IMR-90 (cell line): Measurements from ENCODE around the gene WSB1. TPM values are rescaled to one million over a fixed set of nuclear protein-coding genes. Genes with fewer than 3 reads are reported as not detected.

Source experiments
- ATAC-seq: fragments of 200-7000 bp; cut with Tn5 transposase; 2 replicates; pipeline ENCODE4 v1.9.1; 2020; ENCODE audit warnings: low read depth, mild to moderate bottlenecking, moderate library complexity
- BruUV-seq: library from RNA; stranded (reverse); fragments of 400-500 nt; replicated peaks from 2 replicates; lab custom pipeline; 2021; lab: Mats Ljungman, UMichigan
- CTCF ChIA-PET: fragments of 300-600 bp; formaldehyde crosslinking; extraction: SDS; loops from one replicate; lab custom pipeline; 2021; ENCODE audit warnings: antibody characterized with exemption; lab: Yijun Ruan, JAX
- POLR2A ChIA-PET: fragments of 300-600 bp; sonication (Branson Sonifier 250); formaldehyde crosslinking; loops from one replicate; lab custom pipeline; 2022; ENCODE audit warnings: antibody characterized with exemption; ENCODE audit not compliant: unreplicated experiment; lab: Charles Lee
- DNase-seq: peaks from one replicate; pipeline ENCODE4 v3.0.0; 2013
- H2AFZ ChIP-seq: replicated peaks from 2 replicates; pipeline ENCODE3; 2013; ENCODE audit warnings: low read length, mild to moderate bottlenecking; ENCODE audit not compliant: poor library complexity
- H2AK5ac ChIP-seq: 2 replicates; pipeline ENCODE4 v1.6.1; 2013; ENCODE audit warnings: low read depth, low read length, inconsistent platforms
- H2AK9ac ChIP-seq: replicated peaks from 2 replicates; pipeline ENCODE3; 2013; ENCODE audit warnings: mild to moderate bottlenecking, low read depth, low read length, moderate library complexity; ENCODE audit not compliant: poor library complexity
- H2BK120ac ChIP-seq: 2 replicates; pipeline ENCODE4 v1.6.1; 2013; ENCODE audit warnings: low read depth, low read length, inconsistent platforms
- H2BK15ac ChIP-seq: 3 replicates; pipeline ENCODE4 v1.6.1; 2013; ENCODE audit warnings: low read depth, low read length, inconsistent platforms
- H2BK20ac ChIP-seq: 2 replicates; pipeline ENCODE4 v1.6.1; 2013; ENCODE audit warnings: low read depth, mild to moderate bottlenecking, inconsistent platforms, low read length, moderate library complexity
- H2BK5ac ChIP-seq: 2 replicates; pipeline ENCODE4 v1.6.1; 2013; ENCODE audit warnings: mild to moderate bottlenecking, low read depth, low read length, inconsistent platforms; ENCODE audit not compliant: poor library complexity, severe bottlenecking
- H3K14ac ChIP-seq: replicated peaks from 2 replicates; pipeline ENCODE4 v1.6.1; 2013; ENCODE audit warnings: low read depth, low read length, inconsistent platforms
- H3K18ac ChIP-seq: 2 replicates; pipeline ENCODE4 v1.6.1; 2013; ENCODE audit warnings: low read depth, low read length, control low read depth
- H3K23ac ChIP-seq: 2 replicates; pipeline ENCODE4 v1.6.1; 2013; ENCODE audit warnings: low read depth, low read length, inconsistent platforms
- H3K27ac ChIP-seq: 2 replicates; pipeline ENCODE4 v1.5.1; 2013; ENCODE audit warnings: mild to moderate bottlenecking, control low read depth, low read length; ENCODE audit not compliant: insufficient read depth
- H3K27me3 ChIP-seq: 2 replicates; pipeline ENCODE4 v1.6.1; 2013; ENCODE audit warnings: low read length; ENCODE audit not compliant: control insufficient read depth, insufficient read depth
- H3K36me3 ChIP-seq: 2 replicates; pipeline ENCODE4 v1.6.1; 2013; ENCODE audit warnings: low read length, mixed read lengths; ENCODE audit not compliant: control insufficient read depth, insufficient read depth
- H3K4ac ChIP-seq: 2 replicates; pipeline ENCODE4 v1.6.1; 2013; ENCODE audit warnings: low read depth, low read length, inconsistent platforms
- H3K4me1 ChIP-seq: 2 replicates; pipeline ENCODE4 v1.6.1; 2013; ENCODE audit warnings: low read length, mixed read lengths; ENCODE audit not compliant: control insufficient read depth, insufficient read depth
- H3K4me2 ChIP-seq: 2 replicates; pipeline ENCODE4 v1.6.1; 2013; ENCODE audit warnings: low read depth, mild to moderate bottlenecking, control low read depth, low read length, moderate library complexity
- H3K4me3 ChIP-seq: 2 replicates; pipeline ENCODE4 v1.5.1; 2013; ENCODE audit warnings: low read depth, mild to moderate bottlenecking, control low read depth, low read length, moderate library complexity; ENCODE audit not compliant: insufficient read depth
- H3K56ac ChIP-seq: 2 replicates; pipeline ENCODE4 v1.6.1; 2013; ENCODE audit warnings: low read length, inconsistent platforms; ENCODE audit not compliant: insufficient read depth; ENCODE audit errors: extremely low read depth
- H3K79me1 ChIP-seq, 2 experiments: 2 replicates each; pipeline ENCODE4 v1.6.1; 2013; ENCODE audit warnings: low read length in 2 of 2, inconsistent platforms in 1 of 2, low read depth in 1 of 2
- H3K9ac ChIP-seq: 2 replicates; pipeline ENCODE4 v1.6.1; 2013; ENCODE audit warnings: low read depth, low read length, control low read depth
- H3K9me1 ChIP-seq: 2 replicates; pipeline ENCODE4 v1.6.1; 2013; ENCODE audit warnings: low read length, inconsistent platforms; ENCODE audit not compliant: insufficient read depth
- H3K9me3 ChIP-seq: 2 replicates; pipeline ENCODE4 v1.6.1; 2013; ENCODE audit warnings: low read length; ENCODE audit not compliant: control insufficient read depth, insufficient read depth
- H4K20me1 ChIP-seq: 2 replicates; pipeline ENCODE4 v1.6.1; 2013; ENCODE audit warnings: low read length, inconsistent platforms; ENCODE audit not compliant: insufficient read depth
- H4K5ac ChIP-seq: 2 replicates; pipeline ENCODE4 v1.6.1; 2013; ENCODE audit warnings: mild to moderate bottlenecking, low read depth, low read length, control low read depth
- H4K8ac ChIP-seq, 2 experiments: 2 replicates each; pipeline ENCODE4 v1.6.1; 2013; ENCODE audit warnings: low read depth in 2 of 2, low read length in 2 of 2, control low read depth in 1 of 2, inconsistent platforms in 1 of 2
- H4K91ac ChIP-seq: 2 replicates; pipeline ENCODE4 v1.6.1; 2013; ENCODE audit warnings: low read depth, low read length, inconsistent platforms; ENCODE audit not compliant: insufficient read depth
- CEBPB ChIP-seq: IDR thresholded peaks from 2 replicates; pipeline ENCODE4 v1.6.1; 2012; ENCODE audit warnings: low read depth, low read length, improper control_type of control experiment
- MAFK ChIP-seq: IDR thresholded peaks from 2 replicates; pipeline ENCODE4 v1.6.1; 2012; ENCODE audit warnings: low read depth, low read length, improper control_type of control experiment
- WGBS, 2 experiments: methylation state at CpG; one replicate each; pipeline versions ENCODE4 v1.1.5 to v1.1.7; 2013; ENCODE audit warnings: missing lambda C conversion rate in 2 of 2; ENCODE audit not compliant: insufficient read length in 1 of 2; ENCODE audit errors: extremely low coverage in 2 of 2; 5-methylcytosine and 5-hydroxymethylcytosine counted together
- dilution Hi-C: fragments of 300-500 bp; cut with HindIII; formaldehyde crosslinking; loops from one replicate; pipeline ENCODE4 v1.14.3; 2018; ENCODE audit warnings: low sequenced_read_pairs; ENCODE audit not compliant: unreplicated experiment
- in situ Hi-C: fragments of 300-500 bp; cut with MboI; formaldehyde crosslinking; loops from 3 replicates; pipeline ENCODE4 v1.14.3; 2019; ENCODE audit warnings: low sequenced_read_pairs, inconsistent platforms, mixed read lengths
- intact Hi-C: fragments of 100-400 bp; cut with micrococcal nuclease; formaldehyde crosslinking; loops from 2 replicates; pipeline ENCODE4 v1.10.0; 2022
- polyA plus RNA-seq, 3 experiments: library from polyadenylated mRNA; depleted of rRNA; stranded (reverse); fragments of >200 nt; gene quantifications; 2 replicates each; pipeline ENCODE4 v1.2.3, GENCODE V29; 2012; ENCODE audit warnings: low replicate concordance in 1 of 3
- total RNA-seq: library from RNA; depleted of rRNA; stranded (reverse); fragments of >200 nt; gene quantifications from 2 replicates; pipeline ENCODE4 v1.2.3, GENCODE V29; 2012

The WSB1 gene
- total and polyA plus RNA-seq, 2 of the 4 experiments (the other 2 are of a cell fraction) = 140 to 266 TPM

DNA sequence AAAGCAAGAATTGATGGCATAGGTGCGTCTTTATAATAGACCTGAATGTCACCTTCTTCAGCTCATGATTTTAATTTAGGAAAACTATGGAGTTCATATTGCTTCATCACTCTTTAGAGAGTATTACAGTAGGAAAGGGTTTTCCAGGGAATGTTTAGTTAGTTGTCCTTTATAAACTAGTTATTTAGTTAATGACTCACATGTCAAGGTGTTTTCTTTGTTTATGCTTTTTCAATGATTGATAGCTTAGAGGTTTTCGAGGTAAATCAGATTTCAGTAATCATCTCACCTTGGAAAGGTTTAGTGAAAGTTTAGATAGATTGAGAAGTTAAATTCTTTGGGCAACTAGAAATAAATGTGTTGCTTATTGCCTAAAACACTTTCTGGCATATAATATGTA is 9.8 kb downstream of the WSB1 start:
- peaks cover 2% of the 10 kb centered on the region; the same call in 1 of the 2 replicates for H3K9me1 ChIP-seq
- no peak overlapping the region for H4K5ac ChIP-seq
- H3K27ac ChIP-seq = no peak overlapping the region
- ChIA-PET CTCF (interaction anchor here (1.3 kb wide), 1 partner anchor 9 kb away, joined by 3 read pairs; no protein-coding TSS in a partner anchor), POLR2A (interaction anchor here (1.5 kb wide), 1 partner anchor 9 kb away, joined by 4 read pairs; no protein-coding TSS in a partner anchor)
- in situ Hi-C loops = no loop called here
- no peak overlapping the region for H3K9ac ChIP-seq
- H2BK5ac ChIP-seq = no peak overlapping the region
- no peak overlapping the region for H3K56ac ChIP-seq
- no peak overlapping the region for H2BK120ac ChIP-seq
- no peak overlapping the region for H3K14ac ChIP-seq
- no peak overlapping the region for H3K4me2 ChIP-seq
- no peak overlapping the region for H2AFZ ChIP-seq
- no peak overlapping the region for H2BK15ac ChIP-seq
- no peaks in the 10 kb centered on the region for H3K9me3 ChIP-seq
- intact Hi-C loops = no loop called here
- H2BK20ac ChIP-seq = no peak overlapping the region
- BruUV-seq = no TSS peak
- no peaks in the 10 kb centered on the region for H3K27me3 ChIP-seq
- no peak overlapping the region for H3K4ac ChIP-seq
- H3K18ac ChIP-seq = no peak overlapping the region
- ATAC-seq (no peak), DNase-seq (no peak)
- no CpG with 5 or more reads among the region's 2 CpGs for WGBS, 2 experiments
- no peak overlapping the region for H4K91ac ChIP-seq
- peaks cover 29% of the 10 kb centered on the region for H3K36me3 ChIP-seq
- no peak overlapping the region for H3K4me3 ChIP-seq
- peaks cover 16 to 44% of the 10 kb centered on the region in 2 experiments for H3K79me1 ChIP-seq
- peaks cover 11% of the 10 kb centered on the region; the same call in 1 of the 2 replicates for H3K4me1 ChIP-seq
- H2AK9ac ChIP-seq = no peak overlapping the region
- TF ChIP-seq CEBPB (peak; percentile 37; the same call in 1 of the 2 replicates), MAFK (no peak)
- peaks cover 69% of the 10 kb centered on the region for H4K20me1 ChIP-seq
- no peak overlapping the region for H2AK5ac ChIP-seq
- no peak overlapping the region for H3K23ac ChIP-seq
- dilution Hi-C loops = no loop called here
- H4K8ac ChIP-seq = no peak overlapping the region
